HEK293 (cell line): ENCODE measurements around the gene PPIL6.

ENCODE experiments used
- GLIS1 ChIP-seq: fragments of 450-650 bp; formaldehyde crosslinking; IDR thresholded peaks from 2 replicates; pipeline ENCODE4 v1.5.1; 2016; ENCODE audit warnings: missing biosample characterization, missing genetic modification characterization
- HIC1 ChIP-seq: fragments of 450-650 bp; formaldehyde crosslinking; IDR thresholded peaks from 2 replicates; pipeline ENCODE4 v1.5.1; 2016; ENCODE audit warnings: missing biosample characterization, missing genetic modification characterization
- KLF1 ChIP-seq: fragments of 450-650 bp; formaldehyde crosslinking; IDR thresholded peaks from 2 replicates; pipeline ENCODE4 v1.5.1; 2016; ENCODE audit warnings: missing biosample characterization, missing genetic modification characterization
- KLF10 ChIP-seq: fragments of 450-650 bp; IDR thresholded peaks from 2 replicates; pipeline ENCODE4 v1.5.1; 2018; ENCODE audit warnings: missing biosample characterization, mild to moderate bottlenecking, missing genetic modification characterization
- KLF17 ChIP-seq: fragments of 450-650 bp; formaldehyde crosslinking; IDR thresholded peaks from 2 replicates; pipeline ENCODE4 v1.5.1; 2016; ENCODE audit warnings: missing biosample characterization, missing genetic modification characterization
- MEIS1 ChIP-seq: sonication (generic); formaldehyde crosslinking; IDR thresholded peaks from 2 replicates; pipeline ENCODE4 v1.8.1; 2022; ENCODE audit warnings: missing genetic modification reagents, mild to moderate bottlenecking, borderline replicate concordance
- PRDM4 ChIP-seq: fragments of 450-650 bp; formaldehyde crosslinking; IDR thresholded peaks from 2 replicates; pipeline ENCODE4 v1.5.1; 2017; ENCODE audit warnings: missing biosample characterization, missing genetic modification characterization
- SP2 ChIP-seq: fragments of 450-650 bp; formaldehyde crosslinking; IDR thresholded peaks from 2 replicates; pipeline ENCODE4 v1.5.1; 2016; ENCODE audit warnings: missing biosample characterization, missing genetic modification characterization
- ZBTB10 ChIP-seq: fragments of 450-650 bp; formaldehyde crosslinking; IDR thresholded peaks from 2 replicates; pipeline ENCODE4 v1.5.1; 2016; ENCODE audit warnings: missing biosample characterization, missing genetic modification characterization
- ZBTB11 ChIP-seq: fragments of 450-650 bp; formaldehyde crosslinking; conservative IDR thresholded peaks from 2 replicates; pipeline ENCODE4 v1.5.1; 2016; ENCODE audit warnings: low read depth, missing biosample characterization, missing genetic modification characterization
- ZBTB20 ChIP-seq: fragments of 450-650 bp; formaldehyde crosslinking; IDR thresholded peaks from 2 replicates; pipeline ENCODE4 v1.5.1; 2016; ENCODE audit warnings: missing biosample characterization, missing genetic modification characterization
- ZBTB8A ChIP-seq: fragments of 450-650 bp; formaldehyde crosslinking; IDR thresholded peaks from 2 replicates; pipeline ENCODE4 v1.5.1; 2016; ENCODE audit warnings: missing biosample characterization, missing genetic modification characterization
- ZNF398 ChIP-seq: fragments of 450-650 bp; formaldehyde crosslinking; IDR thresholded peaks from 2 replicates; pipeline ENCODE4 v1.5.1; 2017; ENCODE audit warnings: missing biosample characterization, missing genetic modification characterization
- ZNF488 ChIP-seq: fragments of 450-650 bp; formaldehyde crosslinking; IDR thresholded peaks from 2 replicates; pipeline ENCODE4 v1.5.1; 2016; ENCODE audit warnings: missing biosample characterization, missing genetic modification characterization
- ZNF521 ChIP-seq: fragments of 450-650 bp; formaldehyde crosslinking; IDR thresholded peaks from 2 replicates; pipeline ENCODE4 v1.5.1; 2017; ENCODE audit warnings: missing biosample characterization, mild to moderate bottlenecking, missing genetic modification characterization
- ZNF549 ChIP-seq: fragments of 450-650 bp; IDR thresholded peaks from 2 replicates; pipeline ENCODE4 v1.5.1; 2018; ENCODE audit warnings: missing biosample characterization, missing genetic modification characterization, mild to moderate bottlenecking, inconsistent platforms, moderate library complexity
- ZNF76 ChIP-seq: fragments of 450-650 bp; formaldehyde crosslinking; IDR thresholded peaks from 2 replicates; pipeline ENCODE4; 2016; ENCODE audit warnings: low read depth, missing biosample characterization, missing genetic modification characterization, borderline replicate concordance
- ZNF843 ChIP-seq: fragments of 450-650 bp; formaldehyde crosslinking; IDR thresholded peaks from 2 replicates; pipeline ENCODE4 v1.5.1; 2016; ENCODE audit warnings: missing biosample characterization, missing genetic modification characterization
- ZSCAN5A ChIP-seq: fragments of 450-650 bp; formaldehyde crosslinking; IDR thresholded peaks from 2 replicates; pipeline ENCODE4 v1.5.1; 2016; ENCODE audit warnings: missing biosample characterization, missing genetic modification characterization

Gene PPIL6

GRCh38 chr6:109456111-109456583, 15.7 kb upstream of the PPIL6 start (continued):
- TF ChIP-seq ZNF398, result 0 out of 2 replicates have a peak, but pooled peaks have one; percentile 7
- 0 out of 2 replicates have a peak, but pooled peaks have one; percentile 18 for TF ChIP-seq ZBTB11 (tag by site-specific recombination)
- no peak for TF ChIP-seq ZNF549 (tag by site-specific recombination)
- TF ChIP-seq SP2 (tag by site-specific recombination), result 0 out of 2 replicates have a peak, but pooled peaks have one; percentile 13
- TF ChIP-seq KLF1 (tag by site-specific recombination), result 0 out of 2 replicates have a peak, but pooled peaks have one; percentile 36
- 0 out of 2 replicates have a peak, but pooled peaks have one; percentile 46 for TF ChIP-seq KLF17
- TF ChIP-seq ZSCAN5A (tag by site-specific recombination), result 0 out of 2 replicates have a peak, but pooled peaks have one; percentile 54
- no peak for TF ChIP-seq ZNF488 (tag by site-specific recombination)
- peak; percentile 66 for TF ChIP-seq ZBTB8A (tag by site-specific recombination)
- TF ChIP-seq ZBTB10 (tag by site-specific recombination), result peak; percentile 15; the same call in 1 of the 2 replicates
- peak; percentile 30; the same call in 1 of the 2 replicates for TF ChIP-seq GLIS1 (tag by site-specific recombination)
- 0 out of 2 replicates have a peak, but pooled peaks have one; percentile 4 for TF ChIP-seq KLF10 (tag by site-specific recombination)
- 0 out of 2 replicates have a peak, but pooled peaks have one; percentile 42 for TF ChIP-seq ZNF76 (tag by site-specific recombination)
- TF ChIP-seq MEIS1, result 0 out of 2 replicates have a peak, but pooled peaks have one; percentile 26
- peak; percentile 27; the same call in 1 of the 2 replicates for TF ChIP-seq ZBTB20 (tag by site-specific recombination)
- TF ChIP-seq ZNF843 (tag by site-specific recombination), result 0 out of 2 replicates have a peak, but pooled peaks have one; percentile 50
- TF ChIP-seq PRDM4, result 0 out of 2 replicates have a peak, but pooled peaks have one; percentile 17
- TF ChIP-seq HIC1 (tag by site-specific recombination), result peak; percentile 55
- TF ChIP-seq ZNF521 (tag by site-specific recombination), result no peak
